ENCODE measurements around the gene SHISAL1. TPM values are rescaled to one million over a fixed set of nuclear protein-coding genes. Genes with fewer than 3 reads are reported as not detected.

Gene SHISAL1
- total RNA-seq, 4 donors from 2014 or later: 1.1 to 3.3 (median 1.4) TPM

DNA sequence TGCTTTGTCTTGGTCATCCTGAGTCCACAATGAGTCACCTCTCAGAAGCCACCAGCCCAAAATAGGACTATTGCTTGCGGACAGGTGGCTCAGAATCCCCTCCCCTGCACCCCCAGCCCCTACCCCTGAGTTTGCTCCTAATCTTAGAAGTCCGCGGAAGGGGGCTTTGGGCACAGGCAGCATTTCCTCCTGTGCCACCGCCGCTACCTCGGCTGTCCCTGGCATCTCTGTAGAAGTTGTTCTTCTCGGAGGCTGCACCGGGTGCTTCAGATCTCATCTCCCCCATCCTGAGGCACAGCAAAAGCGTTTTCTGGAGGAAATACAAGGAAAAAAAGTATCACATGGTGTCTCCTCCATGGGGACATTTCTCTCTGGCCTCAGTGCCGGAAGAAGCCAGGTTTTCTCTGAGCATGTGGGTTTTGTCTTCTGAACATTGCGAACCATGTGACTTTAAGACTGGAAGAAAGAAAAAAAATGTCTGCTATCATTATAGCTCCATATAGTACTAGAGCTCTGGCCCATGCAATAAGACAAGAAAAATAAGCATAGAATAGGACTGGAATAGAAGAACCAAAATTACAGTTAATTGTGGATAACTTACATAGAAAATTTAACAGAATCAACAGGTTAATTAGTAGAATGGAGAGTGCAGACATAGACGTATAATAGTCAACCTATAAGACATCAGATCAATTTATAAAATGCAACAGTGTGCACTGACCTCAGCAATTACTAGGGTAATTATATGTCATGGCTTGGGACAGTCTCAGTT is 63.2 kb downstream of the SHISAL1 start:
- Histone ChIP-seq H3K27ac (no peak overlapping the region), H3K27me3 (no peaks in the 10 kb centered on the region), H3K4me3 (no peak overlapping the region), H3K4me1 (no peaks in the 10 kb centered on the region), H3K9me3 (peaks cover 0 to 8% (median 2%) of the 10 kb centered on the region in 4 donors), H3K36me3 (no peaks in the 10 kb centered on the region)
- no peak for DNase-seq
- TF ChIP-seq, protein P1, sequence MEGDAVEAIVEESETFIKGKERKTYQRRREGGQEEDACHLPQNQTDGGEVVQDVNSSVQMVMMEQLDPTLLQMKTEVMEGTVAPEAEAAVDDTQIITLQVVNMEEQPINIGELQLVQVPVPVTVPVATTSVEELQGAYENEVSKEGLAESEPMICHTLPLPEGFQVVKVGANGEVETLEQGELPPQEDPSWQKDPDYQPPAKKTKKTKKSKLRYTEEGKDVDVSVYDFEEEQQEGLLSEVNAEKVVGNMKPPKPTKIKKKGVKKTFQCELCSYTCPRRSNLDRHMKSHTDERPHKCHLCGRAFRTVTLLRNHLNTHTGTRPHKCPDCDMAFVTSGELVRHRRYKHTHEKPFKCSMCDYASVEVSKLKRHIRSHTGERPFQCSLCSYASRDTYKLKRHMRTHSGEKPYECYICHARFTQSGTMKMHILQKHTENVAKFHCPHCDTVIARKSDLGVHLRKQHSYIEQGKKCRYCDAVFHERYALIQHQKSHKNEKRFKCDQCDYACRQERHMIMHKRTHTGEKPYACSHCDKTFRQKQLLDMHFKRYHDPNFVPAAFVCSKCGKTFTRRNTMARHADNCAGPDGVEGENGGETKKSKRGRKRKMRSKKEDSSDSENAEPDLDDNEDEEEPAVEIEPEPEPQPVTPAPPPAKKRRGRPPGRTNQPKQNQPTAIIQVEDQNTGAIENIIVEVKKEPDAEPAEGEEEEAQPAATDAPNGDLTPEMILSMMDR (IDR thresholded peaks at IDR 0.05): no peak
- no peak for TF ChIP-seq POLR2A (IDR thresholded peaks at IDR 0.05)

DNA sequence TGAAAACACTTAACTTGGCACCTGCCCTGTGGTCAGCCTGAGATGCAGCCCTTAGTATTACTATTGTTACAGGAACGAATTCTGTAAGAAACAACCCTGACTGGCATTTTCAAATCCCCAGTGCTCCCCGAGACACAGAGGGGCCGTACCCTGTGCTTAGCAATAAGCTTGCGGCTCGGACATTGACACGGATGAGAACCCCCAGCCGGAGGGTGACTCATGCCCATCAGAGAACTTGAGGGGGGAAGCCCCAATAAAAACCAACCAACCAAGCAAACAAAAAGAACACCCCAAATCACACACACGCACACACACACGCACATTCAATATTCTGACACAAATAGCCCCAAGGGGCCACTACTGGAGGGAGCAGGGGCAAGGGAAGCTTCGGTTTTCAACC is 63.8 kb downstream of the SHISAL1 start:
- Histone ChIP-seq H3K27ac (no peak overlapping the region), H3K9me3 (peaks cover 0 to 8% (median 2%) of the 10 kb centered on the region in 4 donors), H3K4me3 (no peak overlapping the region), H3K4me1 (no peaks in the 10 kb centered on the region), H3K36me3 (no peaks in the 10 kb centered on the region), H3K27me3 (no peaks in the 10 kb centered on the region)
- DNase-seq: no peak
- TF ChIP-seq, protein P1 (IDR thresholded peaks at IDR 0.05): no peak
- no peak for TF ChIP-seq POLR2A (IDR thresholded peaks at IDR 0.05)

DNA sequence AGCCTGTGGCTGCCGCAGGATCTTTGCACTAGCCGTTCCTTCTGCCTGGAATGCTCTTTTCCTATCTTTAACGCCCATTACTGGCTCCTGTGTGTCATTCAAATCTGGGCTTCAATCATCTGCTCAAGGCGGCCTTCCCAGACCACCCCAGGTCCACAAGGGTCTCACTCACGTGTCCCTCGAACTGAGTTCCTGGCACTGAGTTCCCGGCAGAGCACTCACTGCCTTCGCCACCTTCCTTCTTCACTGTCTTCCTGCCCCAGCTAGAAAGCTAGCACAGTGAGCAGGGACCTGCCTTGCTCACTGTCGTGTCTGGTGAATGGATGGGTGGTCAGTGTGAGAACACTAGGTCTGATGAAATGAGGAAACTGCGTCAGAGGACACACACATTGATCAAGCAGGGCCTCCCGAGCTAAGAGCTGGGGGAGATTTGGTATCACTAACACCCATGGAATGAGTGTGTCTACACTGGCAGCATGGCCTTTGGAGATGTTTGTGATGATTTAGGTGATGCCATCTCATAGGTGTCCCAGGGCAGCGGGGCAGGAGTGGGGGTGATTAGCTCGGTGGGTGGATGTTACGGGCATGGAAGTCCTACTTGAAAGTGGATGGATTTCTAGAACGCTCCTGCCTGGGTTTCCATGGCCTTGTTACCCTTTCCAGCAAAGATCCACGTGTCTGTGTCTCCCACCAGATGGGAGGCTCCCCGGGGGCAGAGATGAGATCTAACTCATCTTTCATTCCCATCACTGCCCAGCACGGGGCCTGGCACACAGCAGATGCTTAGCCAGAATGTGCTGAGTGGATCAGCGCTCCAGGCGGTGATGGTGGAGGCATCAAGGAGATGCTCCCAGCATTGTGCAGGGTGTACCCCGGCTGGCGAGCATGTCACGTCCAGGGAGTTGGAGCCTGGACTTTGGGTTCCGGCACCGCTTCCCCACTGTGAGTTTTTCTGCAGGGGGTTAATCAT is 64.5 kb downstream of the SHISAL1 start:
- no peaks in the 10 kb centered on the region for H3K36me3 ChIP-seq
- H3K27ac ChIP-seq: no peak overlapping the region
- TF ChIP-seq, protein P1 (IDR thresholded peaks at IDR 0.05): no peak
- TF ChIP-seq POLR2A (IDR thresholded peaks at IDR 0.05): no peak
- no peak for DNase-seq
- H3K9me3 ChIP-seq: peaks cover 0 to 8% (median 2%) of the 10 kb centered on the region in 4 donors
- no peaks in the 10 kb centered on the region for H3K4me1 ChIP-seq
- H3K27me3 ChIP-seq: no peaks in the 10 kb centered on the region
- no peak overlapping the region for H3K4me3 ChIP-seq

DNA sequence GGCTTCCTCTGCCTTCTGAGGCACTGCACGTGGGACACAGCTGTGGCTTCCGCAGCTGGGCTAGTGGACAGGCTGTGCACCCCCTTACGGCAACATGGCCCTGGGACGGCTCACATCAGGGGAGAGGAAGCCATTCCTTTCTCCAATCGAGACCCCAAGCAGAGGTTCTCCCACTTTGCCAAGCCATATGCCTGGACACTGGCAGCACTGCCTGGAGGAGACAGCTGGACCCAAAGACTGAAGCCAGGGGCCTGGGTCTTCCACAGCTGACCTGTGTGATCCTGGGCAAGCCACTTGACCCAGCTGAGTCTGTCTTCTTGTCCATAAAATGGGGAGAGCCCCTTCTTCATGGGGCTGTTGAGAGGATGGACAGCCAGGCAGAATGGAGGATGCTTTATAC is 65.4 kb downstream of the SHISAL1 start:
- H3K27me3 ChIP-seq: no peaks in the 10 kb centered on the region
- TF ChIP-seq, protein P1 (IDR thresholded peaks at IDR 0.05): no peak
- no peak for TF ChIP-seq POLR2A (IDR thresholded peaks at IDR 0.05)
- no peaks in the 10 kb centered on the region for H3K36me3 ChIP-seq
- no peak for DNase-seq
- no peak overlapping the region for H3K4me3 ChIP-seq
- no peaks in the 10 kb centered on the region for H3K4me1 ChIP-seq
- peaks cover 0 to 8% (median 2%) of the 10 kb centered on the region in 4 donors for H3K9me3 ChIP-seq
- no peak overlapping the region for H3K27ac ChIP-seq

DNA sequence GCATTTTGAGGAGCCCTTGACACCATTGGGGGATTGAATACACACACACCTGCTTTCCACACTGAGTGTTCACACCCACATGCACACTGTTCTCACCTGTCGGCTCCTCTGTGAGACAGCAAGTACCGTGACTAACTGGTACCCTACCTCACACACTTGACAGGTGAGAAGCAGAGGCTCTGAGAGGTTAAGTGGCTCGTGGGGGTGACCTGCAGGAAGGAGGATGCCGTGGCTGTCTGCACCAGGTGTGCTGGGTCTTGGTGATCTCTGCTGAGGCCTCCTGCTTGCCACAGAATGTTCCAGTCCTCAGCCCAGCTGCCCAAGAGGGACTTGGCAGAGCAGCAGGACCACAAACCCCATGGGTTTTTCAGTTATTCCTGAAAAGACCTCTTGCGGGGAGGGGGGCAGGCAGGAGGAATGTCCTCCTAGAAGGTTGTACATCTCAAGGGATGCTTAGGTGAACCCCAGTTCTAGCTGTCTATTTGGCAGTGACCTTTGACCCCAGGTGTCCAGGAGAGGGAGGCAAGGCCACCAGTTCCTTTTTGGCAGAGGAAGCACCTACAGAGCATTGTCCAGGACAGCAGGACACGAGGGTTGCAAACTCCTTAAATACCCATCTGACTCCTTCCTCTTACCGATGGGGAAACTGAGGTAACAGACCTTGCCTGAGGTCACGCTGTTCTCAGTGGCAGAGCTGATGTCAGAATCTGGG is 66.0 kb downstream of the SHISAL1 start:
- no peak overlapping the region for H3K27ac ChIP-seq
- H3K4me1 ChIP-seq: no peaks in the 10 kb centered on the region
- DNase-seq: no peak
- TF ChIP-seq, protein P1 (IDR thresholded peaks at IDR 0.05): no peak
- TF ChIP-seq POLR2A (IDR thresholded peaks at IDR 0.05): no peak
- peaks cover 0 to 8% (median 2%) of the 10 kb centered on the region in 4 donors for H3K9me3 ChIP-seq
- H3K36me3 ChIP-seq: no peaks in the 10 kb centered on the region
- no peak overlapping the region for H3K4me3 ChIP-seq
- no peaks in the 10 kb centered on the region for H3K27me3 ChIP-seq

All from Peyer's patch (tissue), 4 donors.